ENCODE data around the gene RILPL1. TPM values are rescaled to one million over a fixed set of nuclear protein-coding genes. Genes with fewer than 3 reads are reported as not detected.
"Not testable (repeated sequence)": the region's sequence is repeated elsewhere in the genome, so short reads cannot be mapped to it uniquely, and the experiment has no call there.

The RILPL1 gene
- total and polyA plus RNA-seq, 9 of the 15 experiments (the other 6 are each of a cell fraction or from before 2014, with no cell fraction given), result 0.25 to 10.6 (median 8.6) TPM

- H2AFZ ChIP-seq (ENCODE audit: low read depth, low read length); CTCF ChIA-PET (ENCODE audit: low intra/inter-chr PET ratio); H3K9ac ChIP-seq (ENCODE audit: insufficient read depth in 1 of 2, low read depth in 2 of 2, low read length in 2 of 2); H3K4me2 ChIP-seq (ENCODE audit: insufficient read depth, low read length); BruUV-seq (replicated peaks); H3K36me3 ChIP-seq (ENCODE audit: control insufficient read depth, insufficient read depth, low read length); H3K79me2 ChIP-seq (ENCODE audit: control insufficient read depth, insufficient read depth, low read length); ATAC-seq; intact Hi-C loops (cut with micrococcal nuclease); H3K27me3 ChIP-seq (ENCODE audit: control insufficient read depth in 2 of 2, insufficient read depth in 2 of 2, low read length in 2 of 2); H3K27ac ChIP-seq (ENCODE audit: extremely low read depth, low read depth, low read length); H3K4me3 ChIP-seq; H4K20me1 ChIP-seq (replicated peaks; ENCODE audit: control insufficient read depth, insufficient read depth, low read length); H3K9me1 ChIP-seq (ENCODE audit: control insufficient read depth, insufficient read depth, low read length); DNase-seq (ENCODE audit: extremely low read depth in 1 of 4, low spot score in 3 of 4); H3K9me3 ChIP-seq (replicated peaks; ENCODE audit: control insufficient read depth, insufficient read depth, low read depth, low read length); POLR2A ChIA-PET; in situ Hi-C loops (cut with MboI); TF ChIP-seq NR2C1 (IDR thresholded peaks at IDR 0.05): not testable (repeated sequence)
- peak; percentile 13; the same call in 1 of the 2 replicates for TF ChIP-seq NR2C1 (tag; IDR thresholded peaks at IDR 0.05)
- 70% methylated on average over 6 of the region's 7 CpGs for WGBS (ENCODE audit: insufficient coverage, low coverage, missing lambda C conversion rate)
- FAIRE-seq, result peak; percentile 51
- H3K4me1 ChIP-seq (replicated peaks in 1 of 2; ENCODE audit: control insufficient read depth in 2 of 2, insufficient read depth in 2 of 2, low read length in 2 of 2), result peaks cover 2 to 12% of the 10 kb centered on the region in 2 experiments; a peak in 4 of 5 replicates
Measured at GRCh38 chr12:123492339-123493039, 41.0 kb downstream of the RILPL1 start.

- Histone ChIP-seq H2AFZ (ENCODE audit: low read depth, low read length) (no peak overlapping the region), H3K4me2 (ENCODE audit: insufficient read depth, low read length) (no peak overlapping the region), H3K27me3 (ENCODE audit: control insufficient read depth in 2 of 2, insufficient read depth in 2 of 2, low read length in 2 of 2) (no peaks in the 10 kb centered on the region), H3K4me1 (replicated peaks in 1 of 2; ENCODE audit: control insufficient read depth in 2 of 2, insufficient read depth in 2 of 2, low read length in 2 of 2) (peaks cover 2 to 12% of the 10 kb centered on the region in 2 experiments; a peak in 4 of 5 replicates), H3K9me1 (ENCODE audit: control insufficient read depth, insufficient read depth, low read length) (no peaks in the 10 kb centered on the region), H3K79me2 (ENCODE audit: control insufficient read depth, insufficient read depth, low read length) (no peaks in the 10 kb centered on the region), H3K4me3 (no peak overlapping the region), H3K9ac (ENCODE audit: insufficient read depth in 1 of 2, low read depth in 2 of 2, low read length in 2 of 2) (0 out of 4 replicates have a peak overlapping the region, but pooled peaks of 1 of the 2 experiments have one; percentile 19), H3K36me3 (ENCODE audit: control insufficient read depth, insufficient read depth, low read length) (peaks cover 4% of the 10 kb centered on the region; the same call in 1 of the 3 replicates), H3K27ac (ENCODE audit: extremely low read depth, low read depth, low read length) (no peak overlapping the region), H4K20me1 (replicated peaks; ENCODE audit: control insufficient read depth, insufficient read depth, low read length) (no peaks in the 10 kb centered on the region), H3K9me3 (replicated peaks; ENCODE audit: control insufficient read depth, insufficient read depth, low read depth, low read length) (no peaks in the 10 kb centered on the region)
- no peak for DNase-seq (ENCODE audit: extremely low read depth in 1 of 4, low spot score in 3 of 4)
- ChIA-PET POLR2A (interaction anchor here (2.0 kb wide), 1 partner anchor 10 kb away, joined by 7 read pairs; no protein-coding TSS in a partner anchor), CTCF (ENCODE audit: low intra/inter-chr PET ratio) (no interaction called here)
- intact Hi-C loops (cut with micrococcal nuclease) (no loop called here), in situ Hi-C loops (cut with MboI) (no loop called here)
- no peak for FAIRE-seq
- no peak for ATAC-seq
- WGBS (ENCODE audit: insufficient coverage, low coverage, missing lambda C conversion rate), result 86% methylated on average over 12 of the region's 13 CpGs
- no TSS peak for BruUV-seq (replicated peaks)
- TF ChIP-seq POU5F1 (IDR thresholded peaks at IDR 0.05; ENCODE audit: borderline replicate concordance, low read depth, low read length, partially characterized antibody), result no peak
- no peak for TF ChIP-seq ELF1 (tag; IDR thresholded peaks at IDR 0.05)
- TF ChIP-seq KDM2B (CRISPR knock-in tag; IDR thresholded peaks at IDR 0.05), result no peak
- TF ChIP-seq POLR2A (conservative IDR thresholded peaks at IDR 0.05), result no peak
- TF ChIP-seq ETV1 (tag; conservative IDR thresholded peaks at IDR 0.05; ENCODE audit: low read depth), result no peak
- no peak for TF ChIP-seq ZFP36 (IDR thresholded peaks at IDR 0.05; ENCODE audit: low read depth, low read length, partially characterized antibody)
- no peak for TF ChIP-seq MAFG (tag; conservative IDR thresholded peaks at IDR 0.05)
- no peak for TF ChIP-seq ZBTB7A (IDR thresholded peaks at IDR 0.05; ENCODE audit: borderline replicate concordance, control insufficient read depth, low read depth, low read length)
- no peak for TF ChIP-seq ZFPM2 (CRISPR knock-in tag; IDR thresholded peaks at IDR 0.05)
- TF ChIP-seq ZNF644 (tag; IDR thresholded peaks at IDR 0.05; ENCODE audit: low read depth), result no peak
- TF ChIP-seq CREBBP (IDR thresholded peaks at IDR 0.05; ENCODE audit: low read depth, low read length), result no peak
- no peak for TF ChIP-seq COPS2 (conservative IDR thresholded peaks at IDR 0.05)
- TF ChIP-seq IRF1 (CRISPR knock-in tag; IDR thresholded peaks at IDR 0.05; ENCODE audit: borderline replicate concordance), result no peak
Measured at GRCh38 chr12:123491481-123491880, 42.0 kb downstream of the RILPL1 start.

All from K562 (cell line).